Astrocyte of the cerebellum (primary cell): ENCODE measurements around the gene NME9.

ENCODE experiments used
- DNase-seq: peaks from one replicate; pipeline ENCODE4 v3.0.0-alpha.2; 2011; ENCODE audit warnings: low read depth
- H3K4me3 ChIP-seq: 2 replicates; pipeline ENCODE4 v1.5.1; 2011; ENCODE audit warnings: mild to moderate bottlenecking, low read depth, low read length, moderate library complexity
- in situ Hi-C: cut with HindIII; loops from 2 replicates; pipeline ENCODE4 v1.10.0; 2017; ENCODE audit warnings: low sequenced_read_pairs
- TF ChIP-seq, protein P1 (sequence below): IDR thresholded peaks from 2 replicates; pipeline ENCODE4 v1.5.1; 2012; ENCODE audit warnings: low read length, low read depth, moderate library complexity, mild to moderate bottlenecking; ENCODE audit errors: missing control alignments

NME9 gene

GRCh38 chr3:138347960-138348753 is 18.5 kb upstream of the NME9 start, which contains the start of gene MRAS:
TSS of gene MRAS (plus strand) at chr3:138348579. CDS start at chr3:138372884, 24,305 bp downstream.
- no peak for DNase-seq
- H3K4me3 ChIP-seq: peak within 1 kb of the TSS; percentile 62
- TF ChIP-seq, protein P1, sequence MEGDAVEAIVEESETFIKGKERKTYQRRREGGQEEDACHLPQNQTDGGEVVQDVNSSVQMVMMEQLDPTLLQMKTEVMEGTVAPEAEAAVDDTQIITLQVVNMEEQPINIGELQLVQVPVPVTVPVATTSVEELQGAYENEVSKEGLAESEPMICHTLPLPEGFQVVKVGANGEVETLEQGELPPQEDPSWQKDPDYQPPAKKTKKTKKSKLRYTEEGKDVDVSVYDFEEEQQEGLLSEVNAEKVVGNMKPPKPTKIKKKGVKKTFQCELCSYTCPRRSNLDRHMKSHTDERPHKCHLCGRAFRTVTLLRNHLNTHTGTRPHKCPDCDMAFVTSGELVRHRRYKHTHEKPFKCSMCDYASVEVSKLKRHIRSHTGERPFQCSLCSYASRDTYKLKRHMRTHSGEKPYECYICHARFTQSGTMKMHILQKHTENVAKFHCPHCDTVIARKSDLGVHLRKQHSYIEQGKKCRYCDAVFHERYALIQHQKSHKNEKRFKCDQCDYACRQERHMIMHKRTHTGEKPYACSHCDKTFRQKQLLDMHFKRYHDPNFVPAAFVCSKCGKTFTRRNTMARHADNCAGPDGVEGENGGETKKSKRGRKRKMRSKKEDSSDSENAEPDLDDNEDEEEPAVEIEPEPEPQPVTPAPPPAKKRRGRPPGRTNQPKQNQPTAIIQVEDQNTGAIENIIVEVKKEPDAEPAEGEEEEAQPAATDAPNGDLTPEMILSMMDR: peak; percentile 48
- in situ Hi-C loops: no loop called here

DNA sequence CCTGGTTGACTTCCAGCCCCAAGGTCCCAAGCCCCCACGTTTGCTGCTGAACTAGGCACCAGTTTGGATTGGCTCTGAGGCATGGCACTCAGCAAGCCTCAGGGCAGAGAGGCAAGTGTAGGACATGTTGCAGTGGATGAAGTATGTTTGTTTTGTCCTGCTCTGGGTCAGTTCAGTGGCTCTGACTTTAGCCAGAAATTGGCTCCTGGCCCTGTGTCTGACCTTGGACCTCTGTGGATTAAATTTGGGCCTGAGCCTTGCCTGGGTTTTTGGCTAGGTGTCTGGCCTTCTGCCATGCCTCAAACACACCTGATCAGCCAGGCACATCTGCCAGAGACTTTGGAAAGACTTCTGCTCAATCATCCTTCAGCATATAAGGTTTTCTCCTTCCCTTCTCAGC is 15.1 kb upstream of the NME9 start:
- TF ChIP-seq, protein P1: no peak
- in situ Hi-C loops: no loop called here
- DNase-seq: no peak
- H3K4me3 ChIP-seq: no peak overlapping the region

DNA sequence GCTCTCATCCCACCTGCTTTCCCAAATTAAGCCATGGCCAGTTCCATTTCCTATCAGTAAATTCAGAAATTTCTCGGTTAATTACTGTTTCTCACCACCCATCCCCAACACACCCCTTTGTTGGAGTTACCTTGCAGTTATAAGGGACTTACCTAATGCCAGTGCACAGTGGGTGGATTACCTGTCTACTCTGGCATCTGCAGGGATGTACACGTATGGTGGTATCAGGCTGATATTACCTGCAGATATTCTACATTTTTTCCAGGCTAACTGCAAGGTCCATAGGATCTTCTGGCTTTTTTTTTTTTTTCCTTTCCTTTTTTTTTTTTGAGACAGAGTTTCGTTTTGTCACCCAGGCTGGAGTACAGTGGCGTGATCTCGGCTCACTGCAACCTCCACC is 10.9 kb upstream of the NME9 start:
- in situ Hi-C loops: no loop called here
- TF ChIP-seq, protein P1: no peak
- DNase-seq: no peak
- no peak overlapping the region for H3K4me3 ChIP-seq

- DNase-seq: no peak
- no peak overlapping the region for H3K4me3 ChIP-seq
- TF ChIP-seq, protein P1: no peak
- in situ Hi-C loops: no loop called here
Observed at GRCh38 chr3:138338811-138339210, 9.2 kb upstream of the NME9 start.

DNA sequence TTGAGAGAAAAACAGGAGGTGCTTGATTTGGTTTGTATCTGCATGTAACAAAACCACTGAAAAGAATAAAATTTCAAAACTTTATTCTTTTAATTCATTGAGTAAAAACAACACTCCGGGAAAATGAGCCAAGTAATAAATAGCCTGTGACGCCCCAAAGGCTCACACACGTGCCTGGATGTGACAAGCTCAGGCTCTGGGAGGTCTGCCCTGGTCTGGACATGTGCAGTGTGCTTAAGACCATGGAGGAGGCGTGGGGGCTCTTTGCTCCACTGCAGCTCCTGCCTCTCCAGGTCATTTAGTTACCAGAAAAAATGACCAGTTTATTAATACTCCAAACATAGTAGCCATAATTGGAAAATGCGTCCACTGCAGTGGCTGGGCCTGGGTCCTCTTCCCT is 8.6 kb upstream of the NME9 start:
- in situ Hi-C loops: no loop called here

DNA sequence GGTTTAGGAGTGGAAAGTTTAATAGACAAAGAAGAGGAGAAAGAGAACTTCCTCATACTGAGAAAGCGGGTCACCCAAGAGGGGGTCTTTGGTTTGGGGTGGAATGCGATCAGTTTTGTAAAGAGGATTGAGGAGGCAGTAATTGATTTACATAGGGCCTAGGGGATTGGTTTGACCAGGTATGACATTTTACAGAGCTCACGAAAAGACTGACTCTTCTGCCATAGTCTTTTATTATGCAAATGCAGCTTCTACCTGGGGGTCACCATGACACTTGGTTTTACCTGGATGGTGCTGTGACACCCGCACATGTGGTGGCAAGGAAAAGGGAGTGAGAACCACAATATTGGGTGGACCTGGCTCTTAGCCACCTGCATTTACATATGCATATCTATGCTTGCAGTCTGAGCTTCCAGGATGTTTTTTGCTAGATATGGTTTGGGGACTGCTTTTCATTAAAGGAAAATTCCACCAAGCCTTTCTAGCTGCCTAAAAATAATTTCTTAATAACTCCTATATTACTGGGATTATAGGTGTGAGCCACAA is 6.9 kb upstream of the NME9 start:
- no peak for DNase-seq
- no peak overlapping the region for H3K4me3 ChIP-seq
- TF ChIP-seq, protein P1: no peak
- in situ Hi-C loops: no loop called here

More for the DNA sequence above, 8.6 kb upstream of the NME9 start:
- TF ChIP-seq, protein P1: no peak
- no peak overlapping the region for H3K4me3 ChIP-seq
- DNase-seq: no peak
